Ureter (tissue), 1 donor: ENCODE results near the gene FBN2. TPM values are rescaled to one million over a fixed set of nuclear protein-coding genes. Genes with fewer than 3 reads are reported as not detected.
A peak's percentile ranks its signal among the peaks of the same experiment; 100 is the strongest.

Experiments used
- DNase-seq: peaks from one replicate; pipeline ENCODE4 v3.0.0-alpha.2; 2020; ENCODE audit warnings: low spot score
- total RNA-seq: library from RNA; stranded (reverse); gene quantifications from one replicate; pipeline ENCODE4 v1.2.4, GENCODE V29; 2023
- donor health status: DM: yes; HTN: yes; CAD: no.

FBN2 gene
- total RNA-seq: 4.8 TPM

- DNase-seq: no peak
These were observed at the start of gene FBN2 for GRCh38 chr5:128538000-128538249. Gene FBN2, minus strand, starts transcription at chr5:128538245. Its CDS starts 642 bp downstream, at chr5:128537603.

- no peak for DNase-seq
These were observed 49.2 kb upstream of the FBN2 start for GRCh38 chr5:128587275-128587674.

- no peak for DNase-seq
These were observed 48.8 kb upstream of the FBN2 start for GRCh38 chr5:128586848-128587247.

- DNase-seq: no peak
These were observed 41.6 kb upstream of the FBN2 start for GRCh38 chr5:128579639-128580038.

- no peak for DNase-seq
These were observed 41.0 kb upstream of the FBN2 start for GRCh38 chr5:128579093-128579492.

GRCh38 chr5:128574041-128574440 is 36.0 kb upstream of the FBN2 start:
- no peak for DNase-seq

- DNase-seq: no peak
These were observed 34.9 kb upstream of the FBN2 start for GRCh38 chr5:128572930-128573319.

- no peak for DNase-seq
These were observed 34.2 kb upstream of the FBN2 start for GRCh38 chr5:128572051-128572929.

- no peak for DNase-seq
These were observed 28.1 kb upstream of the FBN2 start for GRCh38 chr5:128566178-128566577.

- no peak for DNase-seq
These were observed 21.6 kb upstream of the FBN2 start for GRCh38 chr5:128559300-128560297.

- no peak for DNase-seq
These were observed 15.7 kb upstream of the FBN2 start for GRCh38 chr5:128553747-128554146.

GRCh38 chr5:128551476-128551875 is 13.4 kb upstream of the FBN2 start:
- DNase-seq: no peak

- no peak for DNase-seq
These were observed 11.5 kb upstream of the FBN2 start for GRCh38 chr5:128549496-128549895.

- no peak for DNase-seq
These were observed 8.7 kb upstream of the FBN2 start for GRCh38 chr5:128546658-128547281.

GRCh38 chr5:128541385-128541784 is 3.3 kb upstream of the FBN2 start:
- DNase-seq: no peak

- no peak for DNase-seq
These were observed 989 bp upstream of the FBN2 start for GRCh38 chr5:128539038-128539429.

- DNase-seq: peak; percentile 50
These were observed 399 bp upstream of the FBN2 start for GRCh38 chr5:128538250-128539037.

- no peak for DNase-seq
These were observed 635 bp downstream of the FBN2 start for GRCh38 chr5:128537221-128537999.

GRCh38 chr5:128536254-128537220 is 1.5 kb downstream of the FBN2 start:
- no peak for DNase-seq

GRCh38 chr5:128535251-128535650 is 2.8 kb downstream of the FBN2 start:
- no peak for DNase-seq
